ENCODE results near the gene INPP5A.

- TF ChIP-seq CTCF (IDR thresholded peaks at IDR 0.05; ENCODE audit: poor library complexity) (no peak), EZH2phosphoT487 (IDR thresholded peaks at IDR 0.05; ENCODE audit: low read depth, severe bottlenecking, unreplicated experiment) (no peak), EZH2 (IDR thresholded peaks at IDR 0.05; ENCODE audit: borderline replicate concordance) (no peak)
Observed at GRCh38 chr10:132520177-132520811, 17.3 kb upstream of the INPP5A start.
